Measurements from ENCODE around the gene DGAT2L6. TPM values are rescaled to one million over a fixed set of nuclear protein-coding genes. Genes with fewer than 3 reads are reported as not detected.

The DGAT2L6 gene
- total and polyA plus RNA-seq, 2 experiments from 2014 or later: not detected

GRCh38 chrX:70134116-70134477 is 43.2 kb upstream of the DGAT2L6 start:
- no peak for TF ChIP-seq EZH2 (IDR thresholded peaks at IDR 0.05; ENCODE audit: low read depth, unreplicated experiment)
- TF ChIP-seq REST (IDR thresholded peaks at IDR 0.05; ENCODE audit: unreplicated experiment): no peak
- TF ChIP-seq EZH2phosphoT487 (IDR thresholded peaks at IDR 0.05; ENCODE audit: unreplicated experiment): no peak
- TF ChIP-seq ETS1 (IDR thresholded peaks at IDR 0.05): no peak
- no peak for TF ChIP-seq STAT1 (IDR thresholded peaks at IDR 0.05; ENCODE audit: unreplicated experiment)
- TF ChIP-seq ZNF331 (CRISPR knock-in tag; IDR thresholded peaks at IDR 0.05; ENCODE audit: low read depth): no peak
- Histone ChIP-seq H4K20me1 (replicated peaks; ENCODE audit: insufficient read depth) (no peaks in the 10 kb centered on the region), H3K79me2 (replicated peaks; ENCODE audit: insufficient read depth) (peaks cover 27% of the 10 kb centered on the region), H3K36me3 (ENCODE audit: insufficient read depth) (no peaks in the 10 kb centered on the region), H3K4me1 (ENCODE audit: insufficient read depth) (peaks cover 27% of the 10 kb centered on the region), H3K4me3 (peak overlapping the region; percentile 91), H3K27ac (ENCODE audit: low read depth) (peak overlapping the region; percentile 94), H3F3A (replicated peaks; ENCODE audit: low read depth) (no peaks in the 10 kb centered on the region), H3K27me3 (ENCODE audit: insufficient read depth) (no peaks in the 10 kb centered on the region), H3K9me2 (ENCODE audit: insufficient read depth) (no peaks in the 10 kb centered on the region), H2AFZ (peak overlapping the region; percentile 84; the same call in 1 of the 2 replicates), H3K4me2 (peak overlapping the region; percentile 80)
- ATAC-seq (peak; percentile 27), DNase-seq (ENCODE audit: low spot score) (peak; percentile 19)
- H3K9me3 Mint-ChIP-seq: no peaks in the 10 kb centered on the region
- peak overlapping the region; percentile 100 for H3K4me3 Mint-ChIP-seq
- peaks cover 18% of the 10 kb centered on the region for H3K4me1 Mint-ChIP-seq
- peaks cover 20% of the 10 kb centered on the region for H3K36me3 Mint-ChIP-seq (ENCODE audit: low read depth)
- H3K27me3 Mint-ChIP-seq (ENCODE audit: insufficient read depth, low read depth, poor library complexity): no peaks in the 10 kb centered on the region
- peak overlapping the region; percentile 99 for H3K27ac Mint-ChIP-seq

- H3K9me3 Mint-ChIP-seq: no peaks in the 10 kb centered on the region
- no peaks in the 10 kb centered on the region for H3K9me2 ChIP-seq (ENCODE audit: insufficient read depth)
- no peaks in the 10 kb centered on the region for H4K20me1 ChIP-seq (replicated peaks; ENCODE audit: insufficient read depth)
- no peaks in the 10 kb centered on the region for H3K4me1 Mint-ChIP-seq
- ATAC-seq: no peak
- peaks cover 33% of the 10 kb centered on the region for H3K36me3 Mint-ChIP-seq (ENCODE audit: low read depth)
- no peak overlapping the region for H3K27ac ChIP-seq (ENCODE audit: low read depth)
- no peaks in the 10 kb centered on the region for H3K36me3 ChIP-seq (ENCODE audit: insufficient read depth)
- H3K4me3 Mint-ChIP-seq: no peak overlapping the region
- H3K4me2 ChIP-seq: no peak overlapping the region
- H3K79me2 ChIP-seq (replicated peaks; ENCODE audit: insufficient read depth): peaks cover 27% of the 10 kb centered on the region
- no peak overlapping the region for H3K4me3 ChIP-seq
- no peak for DNase-seq (ENCODE audit: low spot score)
- peaks cover 8% of the 10 kb centered on the region; the same call in 1 of the 2 replicates for H3K4me1 ChIP-seq (ENCODE audit: insufficient read depth)
- no peak overlapping the region for H2AFZ ChIP-seq
- H3K27me3 ChIP-seq (ENCODE audit: insufficient read depth): no peaks in the 10 kb centered on the region
- no peaks in the 10 kb centered on the region for H3F3A ChIP-seq (replicated peaks; ENCODE audit: low read depth)
- H3K27me3 Mint-ChIP-seq (ENCODE audit: insufficient read depth, low read depth, poor library complexity): no peaks in the 10 kb centered on the region
- no peak overlapping the region for H3K27ac Mint-ChIP-seq
- no peak for TF ChIP-seq REST (IDR thresholded peaks at IDR 0.05; ENCODE audit: unreplicated experiment)
- no peak for TF ChIP-seq ZNF331 (CRISPR knock-in tag; IDR thresholded peaks at IDR 0.05; ENCODE audit: low read depth)
- no peak for TF ChIP-seq STAT1 (IDR thresholded peaks at IDR 0.05; ENCODE audit: unreplicated experiment)
- TF ChIP-seq EZH2 (IDR thresholded peaks at IDR 0.05; ENCODE audit: low read depth, unreplicated experiment): no peak
- no peak for TF ChIP-seq ETS1 (IDR thresholded peaks at IDR 0.05)
- TF ChIP-seq CREB1 (CRISPR knock-in tag; IDR thresholded peaks at IDR 0.05; ENCODE audit: low read depth): no peak
- no peak for TF ChIP-seq ZNF114 (CRISPR knock-in tag; IDR thresholded peaks at IDR 0.05)
- TF ChIP-seq, protein P1, sequence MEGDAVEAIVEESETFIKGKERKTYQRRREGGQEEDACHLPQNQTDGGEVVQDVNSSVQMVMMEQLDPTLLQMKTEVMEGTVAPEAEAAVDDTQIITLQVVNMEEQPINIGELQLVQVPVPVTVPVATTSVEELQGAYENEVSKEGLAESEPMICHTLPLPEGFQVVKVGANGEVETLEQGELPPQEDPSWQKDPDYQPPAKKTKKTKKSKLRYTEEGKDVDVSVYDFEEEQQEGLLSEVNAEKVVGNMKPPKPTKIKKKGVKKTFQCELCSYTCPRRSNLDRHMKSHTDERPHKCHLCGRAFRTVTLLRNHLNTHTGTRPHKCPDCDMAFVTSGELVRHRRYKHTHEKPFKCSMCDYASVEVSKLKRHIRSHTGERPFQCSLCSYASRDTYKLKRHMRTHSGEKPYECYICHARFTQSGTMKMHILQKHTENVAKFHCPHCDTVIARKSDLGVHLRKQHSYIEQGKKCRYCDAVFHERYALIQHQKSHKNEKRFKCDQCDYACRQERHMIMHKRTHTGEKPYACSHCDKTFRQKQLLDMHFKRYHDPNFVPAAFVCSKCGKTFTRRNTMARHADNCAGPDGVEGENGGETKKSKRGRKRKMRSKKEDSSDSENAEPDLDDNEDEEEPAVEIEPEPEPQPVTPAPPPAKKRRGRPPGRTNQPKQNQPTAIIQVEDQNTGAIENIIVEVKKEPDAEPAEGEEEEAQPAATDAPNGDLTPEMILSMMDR (conservative IDR thresholded peaks at IDR 0.05; ENCODE audit: low read depth in 2 of 2): no peak
- TF ChIP-seq EZH2phosphoT487 (IDR thresholded peaks at IDR 0.05; ENCODE audit: unreplicated experiment): no peak
- TF ChIP-seq POLR2AphosphoS5 (IDR thresholded peaks at IDR 0.05; ENCODE audit: low read depth): no peak
Observed at GRCh38 chrX:70138622-70139021, 38.7 kb upstream of the DGAT2L6 start.

Data from GM23338 (cell line).